GM12892 (cell line): ENCODE data around the gene USP40.

Experiments
- POLR2A ChIP-seq: IDR thresholded peaks from 2 replicates; pipeline ENCODE4 v1.6.1; 2011; ENCODE audit warnings: low read depth, low read length, control low read depth
- POLR2AphosphoS5 ChIP-seq: IDR thresholded peaks from 2 replicates; pipeline ENCODE4 v1.6.1; 2011; ENCODE audit warnings: low read depth, low read length, control low read depth

DNA sequence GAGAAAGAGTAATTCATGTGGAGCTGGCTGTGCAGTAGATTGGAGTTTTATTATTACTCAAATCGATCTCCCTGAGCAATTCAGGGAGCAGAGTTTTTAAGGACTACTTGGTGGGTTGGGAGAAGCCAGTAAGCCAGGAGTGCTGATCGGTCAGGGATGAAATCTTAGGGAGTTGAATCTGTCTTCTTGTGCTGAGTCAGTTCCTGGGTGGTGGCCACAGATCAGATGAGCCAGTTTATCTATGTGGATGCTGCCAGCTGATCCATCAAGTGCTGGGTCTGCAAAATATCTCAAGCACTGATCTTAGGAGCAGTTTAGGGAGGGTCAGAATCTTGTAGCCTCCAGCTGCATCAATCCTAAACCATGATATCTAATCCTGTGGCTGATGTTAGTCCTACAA lies 33.8 kb upstream of the USP40 start:
- TF ChIP-seq POLR2AphosphoS5 (no peak), POLR2A (no peak)
